HepG2 (cell line): ENCODE measurements around the gene UBC. TPM values are rescaled to one million over a fixed set of nuclear protein-coding genes. Genes with fewer than 3 reads are reported as not detected.

ENCODE experiments used
- AHR ChIP-seq: IDR thresholded peaks from 2 replicates; pipeline ENCODE4 v1.6.1; 2018; ENCODE audit warnings: missing genetic modification reagents, missing compliant biosample characterization
- ATF7-NPFF ChIP-seq: sonication (generic); formaldehyde crosslinking; IDR thresholded peaks from 2 replicates; pipeline ENCODE4 v1.8.1; 2023; ENCODE audit warnings: mild to moderate bottlenecking, low read depth, missing genetic modification reagents, moderate library complexity
- CENPT ChIP-seq: sonication (generic); formaldehyde crosslinking; IDR thresholded peaks from 2 replicates; pipeline ENCODE4 v1.8.0; 2022; ENCODE audit warnings: low read depth, mild to moderate bottlenecking, moderate library complexity, missing genetic modification reagents
- FOXO1 ChIP-seq: sonication (generic); formaldehyde crosslinking; IDR thresholded peaks from 2 replicates; pipeline ENCODE4 v1.4.0; 2020; ENCODE audit warnings: missing genetic modification reagents
- KDM3A ChIP-seq: IDR thresholded peaks from 2 replicates; pipeline ENCODE4 v1.6.1; 2018; ENCODE audit warnings: low read depth, missing compliant biosample characterization
- MTA3 ChIP-seq: sonication (generic); formaldehyde crosslinking; IDR thresholded peaks from 2 replicates; pipeline ENCODE4 v1.4.0; 2020; ENCODE audit warnings: missing genetic modification reagents
- RFXANK ChIP-seq: IDR thresholded peaks from 2 replicates; pipeline ENCODE4 v1.6.1; 2016
- ZNF143 ChIP-seq: sonication (generic); formaldehyde crosslinking; IDR thresholded peaks from 2 replicates; pipeline ENCODE4 v1.4.0; 2020; ENCODE audit warnings: missing genetic modification reagents
- ZNF282 ChIP-seq: fragments of 450-650 bp; IDR thresholded peaks from 2 replicates; pipeline ENCODE4 v1.6.1; 2018; ENCODE audit not compliant: partially characterized antibody
- ZNF496 ChIP-seq: sonication (generic); formaldehyde crosslinking; IDR thresholded peaks from 2 replicates; pipeline ENCODE4 v1.8.1; 2023; ENCODE audit warnings: mild to moderate bottlenecking, moderate library complexity, missing genetic modification reagents; ENCODE audit not compliant: insufficient replicate concordance
- polyA plus RNA-seq, 8 experiments: library from polyadenylated mRNA; depleted of rRNA in 3 of 8; stranded (reverse) in 7 of 8; unstranded in 1 of 8; fragments of >200 nt; fragmentation: Illumina TruSeq in 4 of 8; extraction: Trizol in 4 of 8; gene quantifications; 2 replicates each; pipeline versions ENCODE4 v1.2.1 to v1.2.3, GENCODE V29; 2011 to 2016; ENCODE audit warnings: low read depth in 4 of 8, missing spikeins in 1 of 8, mixed read lengths in 1 of 8; ENCODE audit not compliant: insufficient read depth in 1 of 8
- total RNA-seq, 5 experiments: library from RNA; depleted of rRNA; stranded (reverse); fragments of >200 nt; fragmentation: Illumina TruSeq; extraction: Trizol; gene quantifications; 2 replicates each; pipeline ENCODE4 v1.2.3, GENCODE V29; 2016; ENCODE audit warnings: low read depth in 1 of 5
- TF ChIP-seq, protein P1 (sequence below): sonication (generic); formaldehyde crosslinking; IDR thresholded peaks from 2 replicates; pipeline ENCODE4 v1.4.0; 2020; ENCODE audit warnings: mild to moderate bottlenecking, missing genetic modification reagents
- TF ChIP-seq, protein P2 (sequence below): sonication (generic); formaldehyde crosslinking; IDR thresholded peaks from 2 replicates; pipeline ENCODE4; 2020; ENCODE audit warnings: missing genetic modification reagents, mild to moderate bottlenecking, borderline replicate concordance
- TF ChIP-seq, protein P3 (sequence below): sonication (generic); formaldehyde crosslinking; IDR thresholded peaks from 2 replicates; pipeline ENCODE4 v1.4.0; 2020; ENCODE audit warnings: mild to moderate bottlenecking, missing genetic modification reagents
- TF ChIP-seq, protein P4 (sequence below): sonication (generic); formaldehyde crosslinking; IDR thresholded peaks from 2 replicates; pipeline ENCODE4 v1.5.0; 2020; ENCODE audit warnings: missing genetic modification reagents
- TF ChIP-seq, protein P5 (sequence below): sonication (generic); formaldehyde crosslinking; conservative IDR thresholded peaks from 2 replicates; pipeline ENCODE4 v1.4.0; 2020; ENCODE audit warnings: missing genetic modification reagents
- TF ChIP-seq, protein P6 (sequence below): IDR thresholded peaks from 2 replicates; pipeline ENCODE4 v1.6.1; 2012; ENCODE audit warnings: low read length, improper control_type of control experiment
- TF ChIP-seq, protein P7 (sequence below): sonication (generic); formaldehyde crosslinking; IDR thresholded peaks from 2 replicates; pipeline ENCODE4 v1.4.0; 2020; ENCODE audit warnings: missing genetic modification reagents

The UBC gene
- total and polyA plus RNA-seq, 2 of the 13 experiments (the other 11 are each of a cell fraction or from before 2014, with no cell fraction given), result 805 to 1,432 TPM

DNA sequence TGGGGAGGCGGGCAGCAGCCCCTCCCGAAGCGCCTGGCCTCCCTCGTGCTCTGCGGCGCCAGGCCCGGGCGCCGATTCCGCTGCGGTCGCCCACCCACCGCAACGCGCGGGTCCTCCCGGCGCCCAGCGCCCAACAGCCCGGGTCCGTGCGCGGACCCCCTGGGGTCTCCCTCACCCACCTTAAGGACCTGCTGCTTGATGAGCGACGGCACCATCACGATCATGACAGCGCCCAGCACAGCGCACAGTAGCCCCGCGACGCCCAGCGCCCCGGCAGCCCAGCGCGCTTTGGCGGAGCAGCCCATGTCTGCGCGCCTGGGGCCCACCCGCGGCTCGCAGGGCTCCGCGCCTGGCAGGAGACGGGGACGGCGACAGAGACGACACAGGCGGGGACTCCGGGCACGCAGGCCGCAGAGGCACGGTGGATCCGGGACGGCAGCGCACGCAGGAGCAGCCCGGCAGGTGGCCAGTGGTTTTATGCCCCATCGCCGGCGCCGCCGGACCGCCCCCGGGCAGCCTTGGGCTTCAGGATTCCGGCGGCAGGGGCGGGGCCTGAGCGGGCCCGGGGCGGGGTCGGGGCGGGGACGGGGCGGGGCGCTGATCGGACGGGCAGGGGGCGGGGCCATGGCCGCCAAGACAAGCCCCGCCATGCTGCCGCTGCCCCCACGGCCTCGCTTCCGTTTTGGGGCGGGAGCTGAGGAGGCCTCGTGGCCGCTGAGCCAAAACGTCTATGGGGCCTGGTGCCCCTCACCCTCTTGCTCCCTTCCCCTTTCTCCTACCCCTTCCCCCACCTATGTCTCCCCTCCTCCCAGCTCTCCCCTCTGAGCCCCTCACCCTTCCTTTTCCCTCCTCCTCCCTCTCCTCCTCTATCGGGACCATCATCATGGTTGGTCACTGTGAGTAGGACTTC, 50.8 kb downstream of the UBC start, which contains the start of gene SCARB1 (continued):
- TF ChIP-seq, protein P1, sequence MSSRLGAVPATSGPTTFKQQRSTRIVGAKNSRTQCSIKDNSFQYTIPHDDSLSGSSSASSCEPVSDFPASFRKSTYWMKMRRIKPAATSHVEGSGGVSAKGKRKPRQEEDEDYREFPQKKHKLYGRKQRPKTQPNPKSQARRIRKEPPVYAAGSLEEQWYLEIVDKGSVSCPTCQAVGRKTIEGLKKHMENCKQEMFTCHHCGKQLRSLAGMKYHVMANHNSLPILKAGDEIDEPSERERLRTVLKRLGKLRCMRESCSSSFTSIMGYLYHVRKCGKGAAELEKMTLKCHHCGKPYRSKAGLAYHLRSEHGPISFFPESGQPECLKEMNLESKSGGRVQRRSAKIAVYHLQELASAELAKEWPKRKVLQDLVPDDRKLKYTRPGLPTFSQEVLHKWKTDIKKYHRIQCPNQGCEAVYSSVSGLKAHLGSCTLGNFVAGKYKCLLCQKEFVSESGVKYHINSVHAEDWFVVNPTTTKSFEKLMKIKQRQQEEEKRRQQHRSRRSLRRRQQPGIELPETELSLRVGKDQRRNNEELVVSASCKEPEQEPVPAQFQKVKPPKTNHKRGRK, result no peak
- TF ChIP-seq, protein P2, sequence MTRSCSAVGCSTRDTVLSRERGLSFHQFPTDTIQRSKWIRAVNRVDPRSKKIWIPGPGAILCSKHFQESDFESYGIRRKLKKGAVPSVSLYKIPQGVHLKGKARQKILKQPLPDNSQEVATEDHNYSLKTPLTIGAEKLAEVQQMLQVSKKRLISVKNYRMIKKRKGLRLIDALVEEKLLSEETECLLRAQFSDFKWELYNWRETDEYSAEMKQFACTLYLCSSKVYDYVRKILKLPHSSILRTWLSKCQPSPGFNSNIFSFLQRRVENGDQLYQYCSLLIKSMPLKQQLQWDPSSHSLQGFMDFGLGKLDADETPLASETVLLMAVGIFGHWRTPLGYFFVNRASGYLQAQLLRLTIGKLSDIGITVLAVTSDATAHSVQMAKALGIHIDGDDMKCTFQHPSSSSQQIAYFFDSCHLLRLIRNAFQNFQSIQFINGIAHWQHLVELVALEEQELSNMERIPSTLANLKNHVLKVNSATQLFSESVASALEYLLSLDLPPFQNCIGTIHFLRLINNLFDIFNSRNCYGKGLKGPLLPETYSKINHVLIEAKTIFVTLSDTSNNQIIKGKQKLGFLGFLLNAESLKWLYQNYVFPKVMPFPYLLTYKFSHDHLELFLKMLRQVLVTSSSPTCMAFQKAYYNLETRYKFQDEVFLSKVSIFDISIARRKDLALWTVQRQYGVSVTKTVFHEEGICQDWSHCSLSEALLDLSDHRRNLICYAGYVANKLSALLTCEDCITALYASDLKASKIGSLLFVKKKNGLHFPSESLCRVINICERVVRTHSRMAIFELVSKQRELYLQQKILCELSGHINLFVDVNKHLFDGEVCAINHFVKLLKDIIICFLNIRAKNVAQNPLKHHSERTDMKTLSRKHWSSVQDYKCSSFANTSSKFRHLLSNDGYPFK (CRISPR knock-in tag), result no peak
- TF ChIP-seq, protein P3, sequence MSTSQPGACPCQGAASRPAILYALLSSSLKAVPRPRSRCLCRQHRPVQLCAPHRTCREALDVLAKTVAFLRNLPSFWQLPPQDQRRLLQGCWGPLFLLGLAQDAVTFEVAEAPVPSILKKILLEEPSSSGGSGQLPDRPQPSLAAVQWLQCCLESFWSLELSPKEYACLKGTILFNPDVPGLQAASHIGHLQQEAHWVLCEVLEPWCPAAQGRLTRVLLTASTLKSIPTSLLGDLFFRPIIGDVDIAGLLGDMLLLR, result peak; percentile 81; the same call in 1 of the 2 replicates
- TF ChIP-seq, protein P4, sequence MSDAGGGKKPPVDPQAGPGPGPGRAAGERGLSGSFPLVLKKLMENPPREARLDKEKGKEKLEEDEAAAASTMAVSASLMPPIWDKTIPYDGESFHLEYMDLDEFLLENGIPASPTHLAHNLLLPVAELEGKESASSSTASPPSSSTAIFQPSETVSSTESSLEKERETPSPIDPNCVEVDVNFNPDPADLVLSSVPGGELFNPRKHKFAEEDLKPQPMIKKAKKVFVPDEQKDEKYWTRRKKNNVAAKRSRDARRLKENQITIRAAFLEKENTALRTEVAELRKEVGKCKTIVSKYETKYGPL (CRISPR knock-in tag), result 0 out of 2 replicates have a peak, but pooled peaks have one; percentile 14
- TF ChIP-seq, protein P5, sequence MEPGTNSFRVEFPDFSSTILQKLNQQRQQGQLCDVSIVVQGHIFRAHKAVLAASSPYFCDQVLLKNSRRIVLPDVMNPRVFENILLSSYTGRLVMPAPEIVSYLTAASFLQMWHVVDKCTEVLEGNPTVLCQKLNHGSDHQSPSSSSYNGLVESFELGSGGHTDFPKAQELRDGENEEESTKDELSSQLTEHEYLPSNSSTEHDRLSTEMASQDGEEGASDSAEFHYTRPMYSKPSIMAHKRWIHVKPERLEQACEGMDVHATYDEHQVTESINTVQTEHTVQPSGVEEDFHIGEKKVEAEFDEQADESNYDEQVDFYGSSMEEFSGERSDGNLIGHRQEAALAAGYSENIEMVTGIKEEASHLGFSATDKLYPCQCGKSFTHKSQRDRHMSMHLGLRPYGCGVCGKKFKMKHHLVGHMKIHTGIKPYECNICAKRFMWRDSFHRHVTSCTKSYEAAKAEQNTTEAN (CRISPR knock-in tag), result peak; percentile 71
- TF ChIP-seq KDM3A (CRISPR knock-in tag), result 0 out of 2 replicates have a peak, but pooled peaks have one; percentile 45
- no peak for TF ChIP-seq RFXANK (CRISPR knock-in tag)
- TF ChIP-seq FOXO1 (CRISPR knock-in tag), result 0 out of 2 replicates have a peak, but pooled peaks have one; percentile 30
- TF ChIP-seq CENPT (CRISPR knock-in tag), result peak; percentile 43; the same call in 1 of the 2 replicates
- TF ChIP-seq AHR (CRISPR knock-in tag), result peak; percentile 86; the same call in 1 of the 2 replicates
- TF ChIP-seq ZNF282, result no peak
- TF ChIP-seq ATF7-NPFF, result peak; percentile 78
- TF ChIP-seq MTA3 (CRISPR knock-in tag), result no peak
- TF ChIP-seq ZNF143 (CRISPR knock-in tag), result no peak
- no peak for TF ChIP-seq ZNF496
- TF ChIP-seq, protein P6, sequence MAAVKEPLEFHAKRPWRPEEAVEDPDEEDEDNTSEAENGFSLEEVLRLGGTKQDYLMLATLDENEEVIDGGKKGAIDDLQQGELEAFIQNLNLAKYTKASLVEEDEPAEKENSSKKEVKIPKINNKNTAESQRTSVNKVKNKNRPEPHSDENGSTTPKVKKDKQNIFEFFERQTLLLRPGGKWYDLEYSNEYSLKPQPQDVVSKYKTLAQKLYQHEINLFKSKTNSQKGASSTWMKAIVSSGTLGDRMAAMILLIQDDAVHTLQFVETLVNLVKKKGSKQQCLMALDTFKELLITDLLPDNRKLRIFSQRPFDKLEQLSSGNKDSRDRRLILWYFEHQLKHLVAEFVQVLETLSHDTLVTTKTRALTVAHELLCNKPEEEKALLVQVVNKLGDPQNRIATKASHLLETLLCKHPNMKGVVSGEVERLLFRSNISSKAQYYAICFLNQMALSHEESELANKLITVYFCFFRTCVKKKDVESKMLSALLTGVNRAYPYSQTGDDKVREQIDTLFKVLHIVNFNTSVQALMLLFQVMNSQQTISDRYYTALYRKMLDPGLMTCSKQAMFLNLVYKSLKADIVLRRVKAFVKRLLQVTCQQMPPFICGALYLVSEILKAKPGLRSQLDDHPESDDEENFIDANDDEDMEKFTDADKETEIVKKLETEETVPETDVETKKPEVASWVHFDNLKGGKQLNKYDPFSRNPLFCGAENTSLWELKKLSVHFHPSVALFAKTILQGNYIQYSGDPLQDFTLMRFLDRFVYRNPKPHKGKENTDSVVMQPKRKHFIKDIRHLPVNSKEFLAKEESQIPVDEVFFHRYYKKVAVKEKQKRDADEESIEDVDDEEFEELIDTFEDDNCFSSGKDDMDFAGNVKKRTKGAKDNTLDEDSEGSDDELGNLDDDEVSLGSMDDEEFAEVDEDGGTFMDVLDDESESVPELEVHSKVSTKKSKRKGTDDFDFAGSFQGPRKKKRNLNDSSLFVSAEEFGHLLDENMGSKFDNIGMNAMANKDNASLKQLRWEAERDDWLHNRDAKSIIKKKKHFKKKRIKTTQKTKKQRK, result no peak
- TF ChIP-seq, protein P7, sequence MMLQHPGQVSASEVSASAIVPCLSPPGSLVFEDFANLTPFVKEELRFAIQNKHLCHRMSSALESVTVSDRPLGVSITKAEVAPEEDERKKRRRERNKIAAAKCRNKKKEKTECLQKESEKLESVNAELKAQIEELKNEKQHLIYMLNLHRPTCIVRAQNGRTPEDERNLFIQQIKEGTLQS (CRISPR knock-in tag), result no peak
